H1 (cell line): Measurements from ENCODE around the gene DDR2. TPM values are rescaled to one million over a fixed set of nuclear protein-coding genes. Genes with fewer than 3 reads are reported as not detected.

Source experiments
- CTCF ChIA-PET: fragments of 300-600 bp; sonication (Branson Sonifier 250); formaldehyde crosslinking; loops from one replicate; lab custom pipeline; 2021; ENCODE audit not compliant: partially characterized antibody; lab: Charles Lee
- POLR2A ChIA-PET: fragments of 300-600 bp; sonication (Branson Sonifier 250); formaldehyde crosslinking; loops from one replicate; lab custom pipeline; 2021; ENCODE audit warnings: inconsistent platforms; ENCODE audit not compliant: partially characterized antibody; lab: Charles Lee
- DNase-seq, 2 experiments: peaks; one replicate each; pipeline versions ENCODE4 v3.0.0 to v3.0.0-alpha.2; 2010 to 2022; ENCODE audit warnings: low spot score in 2 of 2, low read depth in 1 of 2, mixed read lengths in 1 of 2
- FAIRE-seq: peaks from 2 replicates; lab custom pipeline; 2011; peaks lifted over from hg19 to GRCh38; lab: Jason Lieb, UNC
- H2AFZ ChIP-seq: 2 replicates; pipeline ENCODE4 v1.8.1; 2012; ENCODE audit warnings: low read length, inconsistent platforms
- H2AK5ac ChIP-seq: 2 replicates; pipeline ENCODE4 v1.6.1; 2013; ENCODE audit warnings: low read depth, low read length
- H2BK120ac ChIP-seq: replicated peaks from 2 replicates; pipeline ENCODE3; 2013; ENCODE audit warnings: low read depth, low read length, inconsistent platforms
- H2BK12ac ChIP-seq: 2 replicates; pipeline ENCODE4 v1.6.1; 2013; ENCODE audit warnings: low read depth, low read length
- H2BK15ac ChIP-seq: 2 replicates; pipeline ENCODE4 v1.6.1; 2013; ENCODE audit warnings: low read length
- H2BK20ac ChIP-seq: 2 replicates; pipeline ENCODE4 v1.6.1; 2013; ENCODE audit warnings: low read length
- H2BK5ac ChIP-seq: 2 replicates; pipeline ENCODE4 v1.6.1; 2013; ENCODE audit warnings: low read depth, low read length
- H3K14ac ChIP-seq: 2 replicates; pipeline ENCODE4 v1.6.1; 2013; ENCODE audit warnings: inconsistent platforms; ENCODE audit not compliant: insufficient read length
- H3K18ac ChIP-seq: 2 replicates; pipeline ENCODE4 v1.6.1; 2013; ENCODE audit warnings: low read length; ENCODE audit errors: extremely low read depth
- H3K23ac ChIP-seq: 2 replicates; pipeline ENCODE4 v1.6.1; 2013; ENCODE audit warnings: inconsistent platforms; ENCODE audit not compliant: insufficient read length
- H3K23me2 ChIP-seq: 2 replicates; pipeline ENCODE4 v1.6.1; 2013; ENCODE audit warnings: low read depth, low read length
- H3K27ac ChIP-seq: 2 replicates; pipeline ENCODE4 v1.6.1; 2011; ENCODE audit warnings: low read depth, low read length, inconsistent platforms
- H3K27me3 ChIP-seq, 4 experiments: replicated peaks in 1 of 4; 1 replicate in 1 of 4; 2 replicates in 3 of 4; pipeline versions ENCODE4 v1.6.1 to v1.8.1; 2011 to 2013; ENCODE audit warnings: low read length in 3 of 4, mild to moderate bottlenecking in 3 of 4, inconsistent platforms in 2 of 4, mixed read lengths in 2 of 4, moderate library complexity in 1 of 4; ENCODE audit not compliant: control insufficient read depth in 3 of 4, insufficient read depth in 3 of 4; ENCODE audit errors: extremely low read depth in 1 of 4
- H3K36me3 ChIP-seq, 4 experiments: 2 replicates each; pipeline versions ENCODE4 v1.6.1 to v1.8.1; 2011 to 2013; ENCODE audit warnings: mild to moderate bottlenecking in 4 of 4, low read length in 3 of 4, moderate library complexity in 2 of 4, control low read depth in 1 of 4, inconsistent platforms in 1 of 4; ENCODE audit not compliant: insufficient read depth in 4 of 4, control insufficient read depth in 2 of 4
- H3K4ac ChIP-seq: replicated peaks from 2 replicates; pipeline ENCODE3; 2013; ENCODE audit warnings: low read length, low read depth, mixed read lengths, inconsistent platforms; ENCODE audit not compliant: insufficient read length
- H3K4me1 ChIP-seq, 4 experiments: replicated peaks in 1 of 4; 1 replicate in 1 of 4; 2 replicates in 3 of 4; pipeline versions ENCODE4 v1.6.1 to v1.8.1; 2011 to 2013; ENCODE audit warnings: low read length in 3 of 4, inconsistent platforms in 2 of 4, mixed read lengths in 1 of 4; ENCODE audit not compliant: insufficient read depth in 4 of 4, control insufficient read depth in 3 of 4
- H3K4me2 ChIP-seq, 2 experiments: 2 replicates each; pipeline versions ENCODE4 v1.6.1 to v1.8.1; 2011 to 2013; ENCODE audit warnings: low read depth in 2 of 2, low read length in 2 of 2, control low read depth in 1 of 2, inconsistent platforms in 1 of 2, mild to moderate bottlenecking in 1 of 2; ENCODE audit not compliant: insufficient read depth in 1 of 2
- H3K4me3 ChIP-seq, 4 experiments: fragments of 200-600, 300-600 bp in 1 of 4; sonication (generic), shearing (Covaris generic), sonication (Bioruptor Twin) in 1 of 4; 2 replicates each; pipeline versions ENCODE4 v1.5.1 to v1.8.1; 2011 to 2016; ENCODE audit warnings: low read length in 4 of 4, low read depth in 3 of 4, control low read depth in 2 of 4, inconsistent platforms in 2 of 4, mild to moderate bottlenecking in 2 of 4, mixed read lengths in 1 of 4, moderate library complexity in 1 of 4; ENCODE audit not compliant: insufficient read depth in 2 of 4; ENCODE audit errors: extremely low read depth in 1 of 4
- H3K56ac ChIP-seq: replicated peaks from 2 replicates; pipeline ENCODE3; 2013; ENCODE audit warnings: low read depth, mild to moderate bottlenecking, mixed read lengths, low read length, inconsistent platforms; ENCODE audit not compliant: insufficient read length
- H3K79me1 ChIP-seq: 2 replicates; pipeline ENCODE4 v1.6.1; 2013; ENCODE audit warnings: low read depth, low read length, control low read depth
- H3K79me2 ChIP-seq, 2 experiments: 2 replicates each; pipeline versions ENCODE4 v1.6.1 to v1.8.1; 2012 to 2013; ENCODE audit warnings: low read length in 2 of 2, mild to moderate bottlenecking in 2 of 2, inconsistent platforms in 1 of 2; ENCODE audit not compliant: insufficient read depth in 2 of 2, control insufficient read depth in 1 of 2
- H3K9ac ChIP-seq, 4 experiments: replicated peaks in 1 of 4; 1 replicate in 1 of 4; 2 replicates in 3 of 4; pipeline versions ENCODE4 v1.6.1 to v1.8.1; 2011 to 2013; ENCODE audit warnings: low read depth in 3 of 4, low read length in 3 of 4, control low read depth in 2 of 4, mild to moderate bottlenecking in 2 of 4, moderate library complexity in 2 of 4, inconsistent platforms in 1 of 4; ENCODE audit errors: extremely low read depth in 1 of 4
- H3K9me3 ChIP-seq, 2 experiments: 2 replicates each; pipeline versions ENCODE4 v1.6.1 to v1.8.1; 2012 to 2013; ENCODE audit warnings: mild to moderate bottlenecking in 2 of 2, moderate library complexity in 2 of 2, control low read depth in 1 of 2, inconsistent platforms in 1 of 2, low read depth in 1 of 2, low read length in 1 of 2, mixed read lengths in 1 of 2; ENCODE audit not compliant: insufficient read depth in 2 of 2
- H4K20me1 ChIP-seq, 2 experiments: replicated peaks in 1 of 2; 2 replicates each; pipeline versions ENCODE3 to v1.8.1; 2011 to 2013; ENCODE audit warnings: inconsistent platforms in 2 of 2, low read length in 2 of 2, mild to moderate bottlenecking in 1 of 2; ENCODE audit not compliant: insufficient read depth in 2 of 2, control insufficient read depth in 1 of 2
- H4K5ac ChIP-seq: 2 replicates; pipeline ENCODE4 v1.6.1; 2013; ENCODE audit warnings: low read length, low read depth, mixed read lengths, inconsistent platforms; ENCODE audit not compliant: insufficient read length
- H4K8ac ChIP-seq: 2 replicates; pipeline ENCODE4 v1.8.0; 2013; ENCODE audit warnings: mild to moderate bottlenecking, moderate library complexity, low read length, inconsistent platforms; ENCODE audit not compliant: insufficient read depth; ENCODE audit errors: extremely low read depth
- H4K91ac ChIP-seq: replicated peaks from 2 replicates; pipeline ENCODE3; 2013; ENCODE audit warnings: low read length, mixed read lengths, inconsistent platforms; ENCODE audit not compliant: insufficient read length
- RXRA ChIP-seq: IDR thresholded peaks from 2 replicates; pipeline ENCODE4 v1.6.1; 2011; ENCODE audit warnings: low read depth, mild to moderate bottlenecking, low read length, moderate library complexity; ENCODE audit not compliant: insufficient read depth
- SAP30 ChIP-seq: fragments of 300-600 bp; sonication (generic); IDR thresholded peaks from 2 replicates; pipeline ENCODE4 v1.7.1; 2012; ENCODE audit warnings: low read length, moderate library complexity, mild to moderate bottlenecking, inconsistent platforms; ENCODE audit not compliant: insufficient read depth, insufficient replicate concordance
- SIN3A ChIP-seq, 2 experiments: IDR thresholded peaks in 1 of 2; conservative IDR thresholded peaks in 1 of 2; 2 replicates each; pipeline ENCODE4 v1.6.1; 2011 to 2012; ENCODE audit warnings: low read length in 2 of 2, improper control_type of control experiment in 1 of 2, low read depth in 1 of 2, mild to moderate bottlenecking in 1 of 2
- SIX5 ChIP-seq: IDR thresholded peaks from 2 replicates; pipeline ENCODE4 v1.6.1; 2011; ENCODE audit warnings: mild to moderate bottlenecking, low read depth, low read length
- WGBS, 2 experiments: shearing (Covaris generic) in 1 of 2; methylation state at CpG; one replicate each; pipeline versions ENCODE4 v1.1.6 to v1.1.7; 2013 to 2015; ENCODE audit warnings: low lambda C conversion rate in 2 of 2, mixed read lengths in 2 of 2, inconsistent platforms in 1 of 2, low coverage in 1 of 2, missing lambda C conversion rate in 1 of 2; ENCODE audit not compliant: insufficient replicate concordance in 2 of 2, insufficient coverage in 1 of 2, insufficient read length in 1 of 2; ENCODE audit errors: extremely low coverage in 1 of 2, missing lambda C conversion rate in 1 of 2; 5-methylcytosine and 5-hydroxymethylcytosine counted together
- polyA plus RNA-seq, 7 experiments: library from polyadenylated mRNA; depleted of rRNA in 3 of 7; stranded (reverse) in 5 of 7; unstranded in 2 of 7; fragments of >200 nt in 5 of 7; fragments of 200-250 nt in 2 of 7; gene quantifications; 1 replicate in 5 of 7; 2 replicates in 1 of 7; 4 replicates in 1 of 7; pipeline versions ENCODE4 v1.2.1 to v1.2.3, GENCODE V29; 2011 to 2013; ENCODE audit warnings: missing spikeins in 2 of 7, mixed read lengths in 2 of 7
- total RNA-seq: library from RNA; stranded (reverse); fragmentation: NEBNext Ultra II Directional; extraction: Animal tissue kit (Norgen Biotek cat#: 25700); gene quantifications from 2 replicates; pipeline ENCODE4 v1.2.1, GENCODE V29; 2021

The DDR2 gene
- total and polyA plus RNA-seq, 2 of the 8 experiments (the other 6 are each of a cell fraction or from before 2014, with no cell fraction given) = 1.00 to 2.1 TPM

GRCh38 chr1:162679298-162679697, 47.0 kb downstream of the DDR2 start:
- H2BK15ac ChIP-seq = no peak overlapping the region
- H3K18ac ChIP-seq = no peak overlapping the region
- no peak overlapping the region for H3K4me2 ChIP-seq
- H4K91ac ChIP-seq = no peak overlapping the region
- no peaks in the 10 kb centered on the region for H3K27me3 ChIP-seq
- no peak overlapping the region for H3K23ac ChIP-seq
- H4K8ac ChIP-seq = no peak overlapping the region
- H3K36me3 ChIP-seq = no peaks in the 10 kb centered on the region
- no peaks in the 10 kb centered on the region for H3K79me2 ChIP-seq
- no peaks in the 10 kb centered on the region for H4K20me1 ChIP-seq
- no peak overlapping the region for H2BK5ac ChIP-seq
- no peak overlapping the region for H3K4me3 ChIP-seq
- no peak for TF ChIP-seq SIN3A (conservative IDR thresholded peaks at IDR 0.05 in 1 of 2, IDR thresholded peaks at IDR 0.05 in 1 of 2; ENCODE audit: low read depth in 1 of 2, low read length in 2 of 2)
- no peak for TF ChIP-seq SIX5
- TF ChIP-seq RXRA = no peak
- TF ChIP-seq SAP30 = no peak
- no peak overlapping the region for H3K27ac ChIP-seq
- H2AK5ac ChIP-seq = no peak overlapping the region
- no peaks in the 10 kb centered on the region for H3K4me1 ChIP-seq
- ChIA-PET CTCF (interaction anchor here (1.5 kb wide), 1 partner anchor 14 kb away, joined by 3 read pairs; no protein-coding TSS in a partner anchor), POLR2A (no interaction called here)
- no peak overlapping the region for H3K9ac ChIP-seq
- H3K23me2 ChIP-seq = no peaks in the 10 kb centered on the region
- 7% methylated on average over 1 of the region's 1 CpG; no CpG with 5 or more reads in 1 of the 2 experiments for WGBS, 2 experiments
- DNase-seq (no peak), FAIRE-seq (no peak)
- no peak overlapping the region for H4K5ac ChIP-seq
- H3K9me3 ChIP-seq = no peaks in the 10 kb centered on the region
- no peaks in the 10 kb centered on the region for H3K79me1 ChIP-seq
- H3K56ac ChIP-seq = no peak overlapping the region
- no peak overlapping the region for H2BK20ac ChIP-seq
- H2BK120ac ChIP-seq = no peak overlapping the region
- H2BK12ac ChIP-seq = no peak overlapping the region
- no peak overlapping the region for H3K4ac ChIP-seq
- no peak overlapping the region for H3K14ac ChIP-seq
- no peak overlapping the region for H2AFZ ChIP-seq
